Keratinocyte (primary cell): ENCODE measurements around the gene PRDM8. TPM values are rescaled to one million over a fixed set of nuclear protein-coding genes. Genes with fewer than 3 reads are reported as not detected.

Source experiments
- DNase-seq: peaks from one replicate; pipeline ENCODE4 v3.0.0-alpha.2; 2011; ENCODE audit warnings: low read depth, missing footprints, low spot score
- FAIRE-seq: peaks from 2 replicates; lab custom pipeline; 2011; peaks lifted over from hg19 to GRCh38; lab: Jason Lieb, UNC
- H2AFZ ChIP-seq: 2 replicates; pipeline ENCODE4 v1.6.0; 2012; ENCODE audit warnings: low read length, control low read depth, inconsistent platforms; ENCODE audit not compliant: control insufficient read depth
- H3K27ac ChIP-seq: 2 replicates; pipeline ENCODE4 v1.5.1; 2011; ENCODE audit warnings: low read length; ENCODE audit not compliant: control insufficient read depth, insufficient read depth
- H3K27me3 ChIP-seq: 3 replicates; pipeline ENCODE4 v1.6.0; 2011; ENCODE audit warnings: low read length; ENCODE audit not compliant: control insufficient read depth, insufficient read depth; ENCODE audit errors: extremely low read depth
- H3K36me3 ChIP-seq, 2 experiments: 2 replicates in 1 of 2; 3 replicates in 1 of 2; pipeline ENCODE4 v1.5.1; 2011; ENCODE audit warnings: low read length in 2 of 2, mild to moderate bottlenecking in 1 of 2; ENCODE audit not compliant: control insufficient read depth in 2 of 2, insufficient read depth in 2 of 2; ENCODE audit errors: extremely low read depth in 1 of 2
- H3K4me1 ChIP-seq: 3 replicates; pipeline ENCODE4 v1.5.1; 2011; ENCODE audit warnings: low read length; ENCODE audit not compliant: control insufficient read depth, insufficient read depth; ENCODE audit errors: extremely low read depth
- H3K4me2 ChIP-seq: 3 replicates; pipeline ENCODE4 v1.6.0; 2011; ENCODE audit warnings: low read depth, low read length; ENCODE audit not compliant: control insufficient read depth, insufficient read depth; ENCODE audit errors: extremely low read depth
- H3K4me3 ChIP-seq, 3 experiments: fragments of 200-600 bp in 1 of 3; sonication (generic) in 1 of 3; 2 replicates in 2 of 3; 3 replicates in 1 of 3; pipeline ENCODE4 v1.5.1; 2011 to 2016; ENCODE audit warnings: low read length in 3 of 3, mild to moderate bottlenecking in 3 of 3, control low read depth in 2 of 3, inconsistent platforms in 1 of 3, low read depth in 1 of 3, mixed read lengths in 1 of 3, mixed run types in 1 of 3, moderate library complexity in 1 of 3; ENCODE audit not compliant: control insufficient read depth in 2 of 3, insufficient read depth in 2 of 3; ENCODE audit errors: extremely low read depth in 1 of 3
- H3K79me2 ChIP-seq: 2 replicates; pipeline ENCODE4 v1.6.0; 2012; ENCODE audit warnings: low read length; ENCODE audit not compliant: control insufficient read depth, insufficient read depth
- H3K9ac ChIP-seq: 3 replicates; pipeline ENCODE4 v1.6.0; 2011; ENCODE audit warnings: low read length; ENCODE audit not compliant: control insufficient read depth, insufficient read depth; ENCODE audit errors: extremely low read depth
- H3K9me1 ChIP-seq: 3 replicates; pipeline ENCODE4 v1.6.0; 2011; ENCODE audit warnings: low read length; ENCODE audit not compliant: control insufficient read depth, insufficient read depth; ENCODE audit errors: extremely low read depth
- H3K9me3 ChIP-seq: 2 replicates; pipeline ENCODE4 v1.5.1; 2012; ENCODE audit warnings: low read depth, low read length; ENCODE audit not compliant: control insufficient read depth
- H4K20me1 ChIP-seq: 3 replicates; pipeline ENCODE4 v1.6.0; 2011; ENCODE audit warnings: low read length; ENCODE audit not compliant: control insufficient read depth, insufficient read depth; ENCODE audit errors: extremely low read depth
- CTCF ChIP-seq, 3 experiments: IDR thresholded peaks in 1 of 3; conservative IDR thresholded peaks in 1 of 3; optimal IDR thresholded peaks in 1 of 3; 2 replicates in 2 of 3; 3 replicates in 1 of 3; pipeline versions ENCODE3 to v1.5.1; 2011; ENCODE audit warnings: low read length in 3 of 3, mild to moderate bottlenecking in 3 of 3, moderate library complexity in 2 of 3, control low read depth in 1 of 3, inconsistent platforms in 1 of 3; ENCODE audit not compliant: insufficient read depth in 2 of 3; ENCODE audit errors: extremely low read depth in 1 of 3
- EZH2 ChIP-seq: IDR thresholded peaks from one replicate; pipeline ENCODE4 v1.6.1; 2012; ENCODE audit warnings: inconsistent platforms, mild to moderate bottlenecking, low read length, moderate library complexity
- dilution Hi-C: fragments of 300-500 bp; cut with MboI; formaldehyde crosslinking; loops from one replicate; pipeline ENCODE4 v1.7.0; 2020; ENCODE audit warnings: low sequenced_read_pairs; ENCODE audit not compliant: extremely low pct_ligation_motif_present
- polyA plus RNA-seq, 5 experiments: library from polyadenylated mRNA; depleted of rRNA in 3 of 5; stranded (reverse) in 3 of 5; stranded (forward) in 1 of 5; unstranded in 1 of 5; fragments of >200 nt; gene quantifications; 1 replicate in 1 of 5; 2 replicates in 3 of 5; 3 replicates in 1 of 5; pipeline versions ENCODE4 v1.2.1 to v1.2.3, GENCODE V29; 2011 to 2012; ENCODE audit warnings: missing spikeins in 2 of 5, low read depth in 1 of 5, low replicate concordance in 1 of 5

Gene PRDM8
- polyA plus RNA-seq, 1 donor (not counting 4 experiments of a cell fraction or from before 2014, with no cell fraction given): 3.5 TPM

GRCh38 chr4:80172203-80172602 lies 25.1 kb upstream of the PRDM8 start:
- Histone ChIP-seq H3K27me3 (no peaks in the 10 kb centered on the region), H3K9me3 (no peaks in the 10 kb centered on the region), H3K9me1 (no peaks in the 10 kb centered on the region), H3K4me3 (no peak overlapping the region), H3K27ac (peak overlapping the region; percentile 23), H3K9ac (no peak overlapping the region), H2AFZ (peak overlapping the region; percentile 41), H3K36me3 (no peaks in the 10 kb centered on the region), H3K4me1 (peaks cover 28% of the 10 kb centered on the region), H3K79me2 (no peaks in the 10 kb centered on the region), H4K20me1 (no peaks in the 10 kb centered on the region), H3K4me2 (peak overlapping the region; percentile 4)
- TF ChIP-seq CTCF (optimal IDR thresholded peaks at IDR 0.05 in 1 of 3, IDR thresholded peaks at IDR 0.05 in 1 of 3, conservative IDR thresholded peaks at IDR 0.05 in 1 of 3; ENCODE audit: extremely low read depth in 1 of 3, insufficient read depth in 2 of 3, low read length in 3 of 3): no peak
- no peak for TF ChIP-seq EZH2
- DNase-seq (no peak), FAIRE-seq (peak; percentile 71)
- dilution Hi-C loops: no loop called here

GRCh38 chr4:80173401-80173800 lies 23.9 kb upstream of the PRDM8 start:
- H3K9me3 ChIP-seq: no peaks in the 10 kb centered on the region
- H3K4me3 ChIP-seq: no peak overlapping the region
- H3K36me3 ChIP-seq: no peaks in the 10 kb centered on the region
- dilution Hi-C loops: no loop called here
- H3K79me2 ChIP-seq: no peaks in the 10 kb centered on the region
- H3K4me2 ChIP-seq: peak overlapping the region; percentile 4
- no peak for TF ChIP-seq EZH2
- TF ChIP-seq CTCF (optimal IDR thresholded peaks at IDR 0.05 in 1 of 3, IDR thresholded peaks at IDR 0.05 in 1 of 3, conservative IDR thresholded peaks at IDR 0.05 in 1 of 3; ENCODE audit: extremely low read depth in 1 of 3, insufficient read depth in 2 of 3, low read length in 3 of 3): no peak
- DNase-seq: peak; percentile 23
- peak overlapping the region; percentile 59 for H3K27ac ChIP-seq
- peak overlapping the region; percentile 34 for H2AFZ ChIP-seq
- FAIRE-seq: peak; percentile 90
- no peaks in the 10 kb centered on the region for H3K27me3 ChIP-seq
- peaks cover 28% of the 10 kb centered on the region for H3K4me1 ChIP-seq
- no peak overlapping the region for H3K9ac ChIP-seq
- H4K20me1 ChIP-seq: no peaks in the 10 kb centered on the region
- no peaks in the 10 kb centered on the region for H3K9me1 ChIP-seq
